ENCODE measurements around the gene KLHDC9.

Gene KLHDC9

DNA sequence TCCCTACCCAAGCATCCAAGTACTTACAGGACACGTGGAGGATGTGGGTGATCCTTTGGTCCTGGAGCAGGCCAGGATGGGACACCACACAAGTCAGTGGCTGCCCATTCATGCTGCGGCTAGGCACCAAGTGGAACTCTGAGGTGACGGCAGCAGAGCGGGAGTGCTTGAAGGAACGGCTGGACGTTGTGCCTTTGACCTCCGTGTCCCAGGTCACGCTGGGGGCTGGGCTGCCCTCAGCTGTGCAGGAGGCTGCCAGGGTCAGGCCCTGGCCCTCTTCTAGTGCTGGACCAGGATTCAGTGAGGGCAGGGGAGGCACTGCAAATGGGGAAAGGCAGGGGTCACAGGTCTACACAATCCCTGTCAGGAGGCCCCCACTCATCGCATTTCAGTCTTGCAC is 20.7 kb upstream of the KLHDC9 start:
- DNase-seq = no peak

GRCh38 chr1:161079436-161080110 is 18.6 kb upstream of the KLHDC9 start:
- no peak for DNase-seq

DNA sequence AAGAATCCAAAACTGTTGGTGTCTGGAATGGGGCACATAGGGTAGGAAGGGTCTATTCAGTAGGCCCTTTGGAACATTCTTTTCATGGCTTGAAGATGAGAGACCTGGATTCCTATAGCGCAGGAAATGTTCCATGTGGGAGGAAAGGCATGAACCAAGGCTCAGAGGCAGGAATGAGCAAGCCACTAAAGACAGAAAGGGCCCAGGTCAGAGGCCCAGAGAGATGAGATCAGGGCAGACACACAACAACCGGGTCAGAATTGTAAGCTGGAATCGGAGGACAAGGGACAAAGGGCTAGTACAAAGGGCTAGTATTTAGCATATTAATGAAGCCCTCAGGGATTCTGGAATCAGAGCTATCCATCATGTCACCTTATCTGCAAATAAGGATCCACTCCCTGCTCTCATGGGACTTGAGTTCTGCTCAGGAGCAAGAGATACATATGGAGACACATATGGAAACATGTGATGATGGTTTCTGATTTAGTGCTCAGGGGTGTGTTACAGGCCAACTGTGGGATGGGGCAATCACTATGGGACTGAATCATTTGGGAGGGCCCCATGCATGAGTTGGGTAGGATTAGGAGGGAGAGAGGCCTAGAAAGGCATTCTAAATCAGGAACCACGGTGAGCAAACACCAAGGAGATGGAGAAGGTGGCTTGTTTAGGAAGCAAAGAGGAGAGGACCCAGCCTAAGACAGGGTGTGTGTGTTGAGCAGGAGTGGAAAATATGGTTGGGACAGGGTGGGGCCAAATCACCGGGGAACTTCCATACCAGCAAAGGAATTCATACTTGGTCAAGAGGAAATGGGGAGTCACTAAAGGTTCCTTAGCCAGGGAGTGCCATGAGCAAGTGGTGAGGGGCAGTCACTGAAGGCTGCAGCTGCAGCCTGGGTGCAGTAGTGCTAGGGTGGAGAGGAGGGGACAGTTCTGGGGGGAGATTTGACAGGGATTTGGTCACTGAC is 17.4 kb upstream of the KLHDC9 start:
- DNase-seq = no peak

DNA sequence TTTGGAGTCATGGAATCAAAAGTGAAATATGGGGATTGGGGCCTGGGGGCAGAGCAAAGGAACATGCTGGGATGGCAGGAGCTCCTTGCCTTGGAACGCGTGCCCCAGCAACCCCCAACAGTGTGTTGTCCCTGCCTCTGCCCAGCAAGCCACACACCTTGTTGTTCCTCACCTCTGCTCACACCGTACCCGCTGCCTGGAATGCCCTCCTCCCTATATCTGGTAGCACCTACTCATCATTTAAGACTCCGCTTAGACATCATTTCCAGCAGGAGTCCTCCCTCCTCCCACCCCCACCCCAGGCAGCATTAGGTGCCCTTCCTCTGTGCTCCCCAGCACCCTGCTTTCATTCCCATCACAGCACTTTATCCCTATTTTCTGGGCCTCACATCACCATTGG is 16.6 kb upstream of the KLHDC9 start:
- DNase-seq = no peak

- no peak for DNase-seq
Observed at GRCh38 chr1:161082483-161082882, 15.7 kb upstream of the KLHDC9 start.

- DNase-seq = no peak
Observed at GRCh38 chr1:161082996-161083747, 15.0 kb upstream of the KLHDC9 start.

DNA sequence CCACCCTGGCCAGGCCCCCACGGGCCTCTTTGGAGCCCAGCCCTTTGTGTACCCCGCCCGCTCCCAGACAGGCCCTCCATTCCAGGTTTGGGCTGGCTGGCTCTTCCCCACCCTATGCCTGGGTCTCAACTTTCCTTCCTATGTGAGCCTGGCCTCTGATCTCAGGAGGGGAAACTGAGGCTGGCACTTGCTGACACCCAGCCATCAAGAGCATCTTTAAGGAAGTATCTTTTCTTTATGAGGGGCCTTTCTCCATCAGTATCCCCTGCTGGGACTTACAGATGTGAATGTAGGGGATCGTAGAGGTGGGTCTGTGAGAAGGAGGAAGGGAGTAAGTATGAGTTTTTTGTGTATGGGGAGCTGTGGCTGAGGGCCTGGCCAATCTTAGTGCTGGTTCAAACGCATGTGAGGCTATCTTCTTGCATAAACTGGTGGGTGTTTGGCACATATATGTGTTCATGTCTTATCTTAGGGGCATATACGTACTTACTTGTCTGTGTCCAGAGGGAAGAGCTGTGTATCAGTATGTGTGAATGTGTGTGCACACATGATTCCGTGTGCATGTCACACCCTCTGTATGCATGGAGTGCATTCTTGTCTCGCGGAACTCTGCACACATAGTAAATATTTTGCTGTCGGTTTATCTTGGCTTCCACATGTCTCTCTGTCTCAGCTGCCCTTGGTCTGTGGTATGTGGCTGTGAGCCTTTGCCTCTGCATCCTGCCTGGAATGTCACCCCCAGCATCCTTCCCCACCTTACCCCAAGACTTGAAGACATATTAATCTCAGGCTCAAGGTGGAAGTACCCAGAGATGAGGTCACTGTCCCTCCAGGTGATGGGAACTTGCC is 14.2 kb upstream of the KLHDC9 start:
- no peak for DNase-seq

- DNase-seq = no peak
Observed at GRCh38 chr1:161084597-161084988, 13.6 kb upstream of the KLHDC9 start.

DNA sequence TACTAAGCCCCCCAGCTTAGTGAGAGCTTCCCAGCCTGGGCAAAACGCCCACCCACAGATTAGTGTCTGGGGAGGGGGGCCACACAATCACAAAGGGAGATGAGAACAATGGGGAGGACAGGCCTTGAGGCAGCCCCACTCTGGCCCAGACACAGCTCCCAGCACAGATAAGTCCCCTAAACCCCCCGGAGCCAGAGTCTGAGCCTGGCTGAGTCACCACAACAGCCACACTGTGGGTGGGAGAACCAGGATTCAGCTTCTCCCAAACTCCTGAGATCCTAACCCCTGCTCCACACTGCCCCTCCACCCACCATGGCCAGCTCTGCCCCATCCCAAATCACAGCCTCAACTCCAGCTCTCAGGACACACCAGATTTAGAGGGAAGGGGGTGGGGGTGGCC is 13.0 kb upstream of the KLHDC9 start:
- no peak for DNase-seq

GRCh38 chr1:161086457-161086856 is 11.7 kb upstream of the KLHDC9 start:
- DNase-seq = no peak

DNA sequence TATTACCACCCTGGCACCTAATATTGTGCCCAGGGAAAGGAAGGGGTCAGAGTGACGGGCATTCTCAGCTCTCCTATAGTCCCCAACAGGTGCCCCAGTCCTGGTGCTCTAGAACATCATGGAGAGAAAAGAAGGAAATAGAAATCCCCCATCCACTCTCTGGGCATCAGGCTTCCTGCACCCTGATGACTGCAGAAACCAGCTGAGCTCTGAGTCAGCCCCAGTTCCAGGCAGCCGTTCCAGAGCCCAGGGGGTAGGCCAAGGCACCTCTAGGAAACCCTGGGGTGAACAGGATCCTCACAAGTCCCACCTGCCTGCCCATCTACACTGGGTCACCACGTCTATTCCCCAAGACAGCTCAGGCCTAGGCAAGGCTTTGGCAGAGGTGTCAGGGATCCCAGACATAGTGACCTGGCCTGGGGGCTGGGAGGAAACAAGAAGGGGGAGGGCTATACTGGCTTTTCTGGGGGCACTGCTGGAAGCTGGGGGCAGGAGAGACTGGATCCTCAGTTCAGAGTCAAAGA is 9.5 kb upstream of the KLHDC9 start:
- no peak for DNase-seq

DNA sequence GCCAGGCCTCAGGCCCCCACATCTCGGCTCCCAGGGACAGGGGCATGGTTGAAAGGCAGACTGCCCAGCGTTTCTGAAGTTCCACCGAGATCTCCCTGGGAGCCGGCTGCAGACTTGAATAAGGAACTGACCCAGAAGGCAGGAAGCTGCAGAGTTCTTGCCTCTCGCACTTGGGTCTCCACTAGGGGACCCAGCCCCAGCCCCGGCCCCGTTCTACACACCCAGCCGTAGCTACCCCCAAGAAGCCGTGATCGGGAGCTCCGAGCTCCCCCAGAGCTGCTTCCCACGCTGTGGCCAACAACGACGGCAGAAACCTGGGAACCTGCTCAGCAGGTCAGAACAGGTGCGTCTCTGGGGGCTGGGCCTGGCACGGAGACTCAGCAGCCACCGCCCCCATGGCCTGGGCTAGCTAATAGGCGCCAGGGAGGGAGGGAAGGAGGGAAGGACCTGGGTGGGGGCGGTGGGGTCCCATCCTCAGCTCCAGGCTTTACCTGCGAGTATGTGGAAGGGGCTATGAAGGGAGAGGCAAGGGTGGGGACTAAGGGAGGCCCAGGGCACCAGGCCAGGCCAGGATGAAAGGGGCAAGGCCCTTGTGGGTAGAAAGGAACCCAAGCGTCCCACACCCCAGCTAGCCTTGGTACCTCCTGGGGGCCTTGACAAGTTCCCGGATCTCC is 8.8 kb upstream of the KLHDC9 start, which contains the start of gene NECTIN4:
Gene NECTIN4, minus strand, starts transcription at position 308 of the 674 bp plus-strand sequence. Its CDS starts 262 bp downstream, at position 46.
- DNase-seq = no peak

- DNase-seq = no peak
Observed at GRCh38 chr1:161089938-161090337, 8.2 kb upstream of the KLHDC9 start.

GRCh38 chr1:161090617-161091016 is 7.5 kb upstream of the KLHDC9 start:
- no peak for DNase-seq

DNA sequence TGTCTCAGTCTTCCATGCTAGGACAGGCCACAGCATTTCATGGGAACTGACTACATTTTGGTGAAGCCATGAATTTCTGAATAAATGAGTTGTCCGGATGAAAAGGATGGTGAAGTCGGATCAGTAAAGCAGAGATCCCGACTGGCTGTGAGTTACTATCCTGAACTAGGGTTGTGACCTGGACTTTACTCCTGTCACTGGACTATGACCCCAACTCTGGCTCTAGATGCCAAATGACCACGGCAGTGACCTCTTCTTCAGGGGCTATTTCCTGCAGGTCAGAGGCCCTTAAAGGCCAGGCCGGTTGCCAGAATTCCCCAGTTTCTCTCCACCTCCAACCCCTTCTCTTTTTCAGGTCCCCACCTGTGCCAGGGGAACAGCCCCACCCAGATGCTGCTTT is 7.1 kb upstream of the KLHDC9 start:
- DNase-seq = no peak

DNA sequence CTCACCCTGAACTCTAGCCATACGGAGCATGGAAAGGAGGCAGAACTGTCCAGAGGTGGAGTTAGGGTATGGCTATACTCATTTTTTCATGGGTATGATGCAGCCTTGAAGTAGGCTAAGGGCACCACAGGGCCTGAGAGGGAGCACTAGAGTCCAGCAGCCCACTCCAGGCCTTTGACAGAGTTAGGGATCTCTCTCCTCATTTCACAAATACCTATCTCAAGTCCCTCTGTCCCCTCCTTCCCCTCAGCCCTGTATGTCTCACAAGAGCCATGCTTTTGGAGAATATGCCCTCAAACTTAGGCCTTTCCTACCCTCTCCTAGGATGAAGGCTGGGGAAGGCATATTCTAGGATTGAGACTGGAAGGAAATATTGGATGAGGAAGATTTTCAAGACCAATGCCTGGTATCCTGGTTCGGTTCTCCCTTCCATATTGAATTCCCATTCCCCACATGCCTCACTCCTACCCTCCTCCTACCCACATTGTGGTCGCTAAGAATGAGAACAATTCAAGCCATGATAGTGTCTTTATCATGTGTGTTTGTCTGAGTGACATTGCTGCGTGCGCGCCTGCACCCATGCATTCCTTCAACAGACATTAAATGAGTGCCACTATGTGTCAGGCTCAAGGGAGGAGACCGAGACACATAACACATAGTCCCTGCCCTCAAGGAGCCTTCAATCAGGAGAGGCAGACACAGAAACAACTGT is 6.2 kb upstream of the KLHDC9 start:
- no peak for DNase-seq

GRCh38 chr1:161092621-161093028 is 5.5 kb upstream of the KLHDC9 start:
- peak; percentile 47 to 62 for DNase-seq

DNA sequence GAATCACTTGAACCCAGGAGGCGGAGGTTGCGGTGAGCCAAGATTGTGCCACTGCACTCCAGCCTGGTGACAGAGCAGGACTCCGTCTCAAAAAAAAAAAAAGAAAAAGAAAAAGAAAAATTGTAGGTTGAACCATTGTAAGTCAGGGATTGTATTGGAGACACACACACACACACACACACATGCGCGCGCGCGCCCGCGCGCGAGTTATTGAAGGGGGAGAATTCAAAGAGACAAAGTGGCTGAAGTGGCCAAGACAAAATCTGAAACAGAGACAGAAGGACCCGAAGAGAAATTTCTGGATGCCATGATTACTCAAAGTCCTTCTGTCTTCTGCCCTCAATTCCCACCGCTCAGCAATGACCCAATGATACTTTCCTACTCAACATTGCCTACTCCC is 3.7 kb upstream of the KLHDC9 start:
- no peak for DNase-seq

GRCh38 chr1:161095230-161095629 is 2.9 kb upstream of the KLHDC9 start:
- no peak for DNase-seq

DNA sequence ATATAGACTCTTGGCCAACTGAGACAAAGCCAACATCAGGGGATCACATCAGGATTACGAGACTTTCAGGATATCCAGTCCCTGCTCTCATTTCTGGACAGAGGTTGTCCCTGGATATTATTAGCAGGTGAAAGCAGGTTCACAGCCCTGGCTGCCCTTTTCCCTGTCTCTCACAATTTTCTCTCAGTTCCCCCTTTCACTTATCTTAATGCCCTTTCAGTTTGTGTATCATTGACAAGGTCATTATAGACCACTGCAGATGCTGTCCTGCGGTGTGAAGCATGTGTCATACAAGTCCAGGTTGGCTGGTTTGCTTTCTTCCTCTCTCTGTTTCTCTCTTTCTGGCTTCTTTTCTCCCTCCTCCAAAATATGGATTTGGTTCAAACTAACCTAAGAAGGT is 2.1 kb upstream of the KLHDC9 start:
- no peak for DNase-seq

- no peak for DNase-seq
Observed at GRCh38 chr1:161096530-161096929, 1.6 kb upstream of the KLHDC9 start.
